ENCODE measurements around the gene PPP1CA.

Gene PPP1CA

GRCh38 chr11:67379061-67380058 lies 22.3 kb downstream of the PPP1CA start:
- DNase-seq = no peak

- no peak for DNase-seq
Observed at GRCh38 chr11:67378544-67378943, 23.1 kb downstream of the PPP1CA start.

GRCh38 chr11:67376873-67377808 lies 24.5 kb downstream of the PPP1CA start:
- DNase-seq = no peak

- DNase-seq = no peak
Observed at GRCh38 chr11:67376063-67376820, 25.4 kb downstream of the PPP1CA start.

- no peak for DNase-seq
Observed at GRCh38 chr11:67375320-67376055, 26.2 kb downstream of the PPP1CA start.

GRCh38 chr11:67374571-67375281 lies 26.9 kb downstream of the PPP1CA start:
- no peak for DNase-seq

- peak; percentile 59 for DNase-seq
Observed at GRCh38 chr11:67373648-67374570, 27.7 kb downstream of the PPP1CA start.

- peak; percentile 68 for DNase-seq
Observed at GRCh38 chr11:67372993-67373647, 28.5 kb downstream of the PPP1CA start, which contains the start of gene CLCF1. Gene CLCF1 (minus strand): TSS chr11:67373598. CDS start chr11:67373539, 59 bp downstream.

GRCh38 chr11:67372321-67372992 lies 29.2 kb downstream of the PPP1CA start:
- DNase-seq = peak; percentile 47

- no peak for DNase-seq
Observed at GRCh38 chr11:67371911-67372320, 29.7 kb downstream of the PPP1CA start.

- no peak for DNase-seq
Observed at GRCh38 chr11:67371189-67371910, 30.3 kb downstream of the PPP1CA start.

- DNase-seq = peak; percentile 51
Observed at GRCh38 chr11:67370351-67371076, 31.1 kb downstream of the PPP1CA start.

- peak; percentile 51 for DNase-seq
Observed at GRCh38 chr11:67369801-67370284, 31.8 kb downstream of the PPP1CA start.

GRCh38 chr11:67369275-67369674 lies 32.4 kb downstream of the PPP1CA start:
- DNase-seq = no peak

- DNase-seq = no peak
Observed at GRCh38 chr11:67368621-67369020, 33.0 kb downstream of the PPP1CA start.

GRCh38 chr11:67367761-67368227 lies 33.9 kb downstream of the PPP1CA start:
- DNase-seq = no peak
